ENCODE measurements around the gene TSPAN17.

Gene TSPAN17

DNA sequence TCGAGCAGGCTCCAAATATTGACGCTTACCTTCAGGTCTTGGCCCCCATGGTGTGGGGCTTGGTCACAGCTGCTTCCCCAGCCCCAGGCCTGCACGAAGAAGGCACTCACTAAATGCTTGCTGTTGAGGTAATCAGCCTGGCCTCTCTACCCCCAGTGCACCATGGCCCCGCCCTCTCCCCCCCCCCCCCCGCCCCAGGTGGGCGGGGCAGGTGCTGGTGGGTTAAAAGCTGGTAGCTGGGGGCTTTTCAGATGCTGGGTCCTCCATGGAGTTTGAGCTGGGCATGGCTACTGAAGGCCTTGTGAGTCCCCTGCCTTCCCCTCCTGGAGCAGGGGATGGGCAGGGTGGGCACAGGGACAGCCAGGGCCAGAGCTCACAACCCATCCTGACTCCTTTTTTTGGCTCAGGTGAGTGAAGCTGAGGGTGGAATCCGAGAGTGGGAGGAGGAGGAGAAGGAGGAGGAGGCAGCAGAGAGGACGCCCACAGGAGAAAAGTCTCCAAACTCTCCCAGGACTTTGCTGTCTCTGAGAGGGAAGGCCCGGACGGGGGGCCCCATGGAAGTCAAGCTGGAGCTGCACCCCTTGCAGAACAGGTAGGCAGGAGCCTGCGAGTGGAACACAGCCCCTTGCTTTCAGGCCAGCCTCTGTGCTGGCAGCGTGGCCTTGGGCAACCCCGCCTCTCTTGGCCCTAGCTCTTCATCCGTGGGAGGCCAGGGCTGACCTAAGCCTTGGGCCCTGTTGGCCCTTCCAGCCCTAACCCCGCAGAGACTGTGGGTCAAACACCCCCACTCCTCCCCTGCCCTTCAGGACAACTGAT, 4.4 kb upstream of the TSPAN17 start:
- Histone ChIP-seq H3K36me3 (replicated peaks; ENCODE audit: low read depth, low read length) (no peaks in the 10 kb centered on the region), H3K4me2 (ENCODE audit: low read length) (no peak overlapping the region), H3K4me1 (ENCODE audit: low read length) (peaks cover 7% of the 10 kb centered on the region), H3K79me2 (ENCODE audit: low read length) (0 out of 2 replicates have a peak, but pooled peaks cover under 1% of the 10 kb centered on the region), H4K20me1 (ENCODE audit: insufficient read depth, low read length) (no peaks in the 10 kb centered on the region), H3K4me3 (ENCODE audit: low read length) (no peak overlapping the region), H3K9ac (ENCODE audit: low read length) (no peak overlapping the region), H2AFZ (ENCODE audit: low read depth, low read length) (no peak overlapping the region), H3K27ac (ENCODE audit: low read length) (no peak overlapping the region), H3K27me3 (ENCODE audit: low read depth, low read length) (no peaks in the 10 kb centered on the region), H3K9me3 (ENCODE audit: insufficient read depth, low read length) (no peaks in the 10 kb centered on the region)
- no peak for TF ChIP-seq EZH2phosphoT487 (IDR thresholded peaks at IDR 0.05; ENCODE audit: low read depth)
- TF ChIP-seq, protein P1, sequence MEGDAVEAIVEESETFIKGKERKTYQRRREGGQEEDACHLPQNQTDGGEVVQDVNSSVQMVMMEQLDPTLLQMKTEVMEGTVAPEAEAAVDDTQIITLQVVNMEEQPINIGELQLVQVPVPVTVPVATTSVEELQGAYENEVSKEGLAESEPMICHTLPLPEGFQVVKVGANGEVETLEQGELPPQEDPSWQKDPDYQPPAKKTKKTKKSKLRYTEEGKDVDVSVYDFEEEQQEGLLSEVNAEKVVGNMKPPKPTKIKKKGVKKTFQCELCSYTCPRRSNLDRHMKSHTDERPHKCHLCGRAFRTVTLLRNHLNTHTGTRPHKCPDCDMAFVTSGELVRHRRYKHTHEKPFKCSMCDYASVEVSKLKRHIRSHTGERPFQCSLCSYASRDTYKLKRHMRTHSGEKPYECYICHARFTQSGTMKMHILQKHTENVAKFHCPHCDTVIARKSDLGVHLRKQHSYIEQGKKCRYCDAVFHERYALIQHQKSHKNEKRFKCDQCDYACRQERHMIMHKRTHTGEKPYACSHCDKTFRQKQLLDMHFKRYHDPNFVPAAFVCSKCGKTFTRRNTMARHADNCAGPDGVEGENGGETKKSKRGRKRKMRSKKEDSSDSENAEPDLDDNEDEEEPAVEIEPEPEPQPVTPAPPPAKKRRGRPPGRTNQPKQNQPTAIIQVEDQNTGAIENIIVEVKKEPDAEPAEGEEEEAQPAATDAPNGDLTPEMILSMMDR (IDR thresholded peaks at IDR 0.05; ENCODE audit: low read depth, low read length): no peak

DNA sequence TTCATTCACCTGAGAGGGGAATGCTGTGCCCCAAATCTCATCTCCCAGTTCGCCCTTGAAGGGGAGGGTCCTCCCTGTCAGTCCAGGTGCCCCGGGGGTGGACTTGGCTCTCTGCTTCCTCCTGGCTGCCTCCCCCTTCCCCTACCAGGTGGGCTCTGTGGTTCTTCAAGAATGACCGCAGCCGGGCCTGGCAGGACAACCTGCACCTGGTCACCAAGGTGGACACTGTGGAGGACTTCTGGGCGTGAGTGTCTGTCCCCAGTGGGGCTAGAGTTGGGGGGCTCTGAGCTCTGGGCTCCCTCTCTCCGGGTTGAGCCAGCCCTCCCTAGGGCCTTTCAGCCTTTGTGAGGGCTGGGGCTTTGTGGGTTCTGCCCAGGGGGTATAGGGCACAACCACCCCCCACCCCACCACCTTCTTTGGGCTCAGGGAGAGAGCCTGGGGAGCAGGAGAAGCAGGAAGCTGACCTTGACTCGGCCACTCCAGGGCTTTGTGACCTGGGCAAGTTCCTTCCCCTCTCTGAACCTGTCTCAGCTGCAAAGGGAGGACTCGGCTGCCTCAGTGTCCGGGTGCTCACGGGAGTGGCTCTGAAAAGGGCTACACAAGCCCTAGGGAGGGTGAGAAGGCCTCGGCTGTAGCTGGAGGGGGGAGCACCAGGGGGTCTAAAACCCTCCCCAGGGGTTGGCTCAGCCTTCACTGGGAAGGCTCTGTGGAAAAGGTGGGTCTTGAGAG, 3.6 kb upstream of the TSPAN17 start:
- Histone ChIP-seq H3K4me3 (ENCODE audit: low read length) (no peak overlapping the region), H3K27me3 (ENCODE audit: low read depth, low read length) (no peaks in the 10 kb centered on the region), H2AFZ (ENCODE audit: low read depth, low read length) (no peak overlapping the region), H3K27ac (ENCODE audit: low read length) (no peak overlapping the region), H3K4me2 (ENCODE audit: low read length) (no peak overlapping the region), H3K36me3 (replicated peaks; ENCODE audit: low read depth, low read length) (no peaks in the 10 kb centered on the region), H4K20me1 (ENCODE audit: insufficient read depth, low read length) (no peaks in the 10 kb centered on the region), H3K9me3 (ENCODE audit: insufficient read depth, low read length) (no peaks in the 10 kb centered on the region), H3K4me1 (ENCODE audit: low read length) (peaks cover 13% of the 10 kb centered on the region), H3K9ac (ENCODE audit: low read length) (no peak overlapping the region), H3K79me2 (ENCODE audit: low read length) (0 out of 2 replicates have a peak, but pooled peaks cover 5% of the 10 kb centered on the region)
- TF ChIP-seq EZH2phosphoT487 (IDR thresholded peaks at IDR 0.05; ENCODE audit: low read depth): no peak
- TF ChIP-seq, protein P1 (IDR thresholded peaks at IDR 0.05; ENCODE audit: low read depth, low read length): no peak

DNA sequence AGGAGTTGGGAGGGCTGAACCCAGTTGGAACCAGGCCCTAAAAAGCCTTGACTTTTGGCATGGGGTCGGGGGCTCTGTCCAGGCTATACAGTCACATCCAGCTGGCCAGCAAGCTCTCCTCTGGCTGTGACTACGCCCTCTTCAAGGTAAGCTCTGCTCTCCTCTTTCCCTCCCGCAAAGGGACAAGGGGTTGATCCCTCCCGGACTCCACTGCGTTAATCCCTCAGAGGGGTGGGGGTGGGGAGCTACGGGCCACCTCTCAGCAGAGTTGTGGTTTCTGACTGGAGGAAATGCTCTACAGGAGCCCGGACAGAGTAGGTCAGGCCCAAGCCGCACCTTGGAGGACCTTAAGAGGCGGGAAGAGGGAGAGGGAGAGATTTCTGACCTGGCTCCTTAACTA, 3.0 kb upstream of the TSPAN17 start:
- Histone ChIP-seq H3K36me3 (replicated peaks; ENCODE audit: low read depth, low read length) (no peaks in the 10 kb centered on the region), H3K27me3 (ENCODE audit: low read depth, low read length) (no peaks in the 10 kb centered on the region), H3K27ac (ENCODE audit: low read length) (no peak overlapping the region), H4K20me1 (ENCODE audit: insufficient read depth, low read length) (no peaks in the 10 kb centered on the region), H3K9ac (ENCODE audit: low read length) (no peak overlapping the region), H3K4me2 (ENCODE audit: low read length) (no peak overlapping the region), H3K79me2 (ENCODE audit: low read length) (0 out of 2 replicates have a peak, but pooled peaks cover 5% of the 10 kb centered on the region), H2AFZ (ENCODE audit: low read depth, low read length) (no peak overlapping the region), H3K4me3 (ENCODE audit: low read length) (no peak overlapping the region), H3K9me3 (ENCODE audit: insufficient read depth, low read length) (no peaks in the 10 kb centered on the region), H3K4me1 (ENCODE audit: low read length) (peaks cover 13% of the 10 kb centered on the region)
- TF ChIP-seq EZH2phosphoT487 (IDR thresholded peaks at IDR 0.05; ENCODE audit: low read depth): no peak

DNA sequence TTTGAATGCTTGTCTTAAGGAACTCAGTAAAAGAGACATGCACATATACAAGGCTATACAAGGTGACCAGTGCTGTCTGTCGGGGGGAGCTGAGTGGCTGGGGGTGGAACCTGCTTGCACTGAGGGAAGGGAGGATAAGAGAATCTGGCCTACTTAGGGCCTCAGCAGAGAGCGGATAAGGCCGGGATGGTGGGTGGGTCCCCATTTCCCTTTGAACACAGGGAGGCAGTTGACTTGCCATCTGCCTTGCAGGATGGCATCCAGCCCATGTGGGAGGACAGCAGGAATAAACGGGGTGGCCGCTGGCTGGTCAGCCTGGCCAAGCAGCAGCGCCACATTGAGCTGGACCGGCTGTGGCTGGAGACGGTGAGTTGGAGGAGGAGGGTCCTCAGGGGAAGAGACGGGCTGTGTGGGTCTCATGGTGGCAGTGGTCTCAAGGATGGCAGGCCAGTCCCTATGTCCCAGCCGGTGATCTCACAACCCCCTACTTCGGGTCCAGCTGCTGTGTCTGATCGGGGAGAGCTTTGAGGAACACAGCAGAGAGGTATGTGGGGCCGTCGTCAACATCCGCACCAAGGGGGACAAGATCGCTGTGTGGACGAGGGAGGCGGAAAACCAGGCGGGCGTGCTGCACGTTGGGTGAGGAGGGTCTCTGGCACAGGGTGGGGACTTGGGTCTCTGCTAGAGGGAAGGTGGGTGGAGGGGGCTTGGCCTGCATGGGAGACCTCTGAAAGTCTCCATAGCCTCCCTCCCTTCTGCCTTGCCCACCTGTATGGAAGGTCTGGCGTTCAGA, 2.2 kb upstream of the TSPAN17 start:
- H3K4me1 ChIP-seq (ENCODE audit: low read length): peaks cover 13% of the 10 kb centered on the region
- H4K20me1 ChIP-seq (ENCODE audit: insufficient read depth, low read length): no peaks in the 10 kb centered on the region
- H2AFZ ChIP-seq (ENCODE audit: low read depth, low read length): no peak overlapping the region

More for the DNA sequence above, 2.2 kb upstream of the TSPAN17 start:
- Histone ChIP-seq H3K27ac (ENCODE audit: low read length) (no peak overlapping the region), H3K27me3 (ENCODE audit: low read depth, low read length) (no peaks in the 10 kb centered on the region), H3K4me3 (ENCODE audit: low read length) (no peak overlapping the region), H3K79me2 (ENCODE audit: low read length) (0 out of 2 replicates have a peak, but pooled peaks cover 5% of the 10 kb centered on the region), H3K9me3 (ENCODE audit: insufficient read depth, low read length) (no peaks in the 10 kb centered on the region), H3K36me3 (replicated peaks; ENCODE audit: low read depth, low read length) (no peaks in the 10 kb centered on the region), H3K4me2 (ENCODE audit: low read length) (no peak overlapping the region), H3K9ac (ENCODE audit: low read length) (no peak overlapping the region)
- TF ChIP-seq, protein P1 (IDR thresholded peaks at IDR 0.05; ENCODE audit: low read depth, low read length): no peak
- TF ChIP-seq EZH2phosphoT487 (IDR thresholded peaks at IDR 0.05; ENCODE audit: low read depth): no peak
